Stimulated activated CD8-positive, alpha-beta memory T cell treated with anti-CD3 and anti-CD28 coated beads, Interleukin-4, amount 100 ng/mL, for 1 hour (primary cell): ENCODE measurements around the gene NR6A1.
"Not testable (repeated sequence)": the region's sequence is repeated elsewhere in the genome, so short reads cannot be mapped to it uniquely, and the experiment has no call there.

Source experiments
- DNase-seq, 2 donors: peaks; one replicate each; pipeline ENCODE4 v3.0.0-alpha.2; 2020; ENCODE audit warnings: low read depth in 2 of 2, low spot score in 1 of 2

Gene NR6A1

GRCh38 chr9:124778575-124779367 is 7.7 kb upstream of the NR6A1 start:
- no peak for DNase-seq

GRCh38 chr9:124776954-124777648 is 6.0 kb upstream of the NR6A1 start, which contains the start of gene OLFML2A:
TSS of gene OLFML2A (plus strand) at chr9:124777133. CDS start at chr9:124777271, 138 bp downstream.
- DNase-seq, result no peak

- DNase-seq, result no peak
Observed at GRCh38 chr9:124776618-124776953, 5.5 kb upstream of the NR6A1 start.

- peak; percentile 64 to 68 for DNase-seq
Observed at GRCh38 chr9:124774129-124774978, 3.2 kb upstream of the NR6A1 start.

GRCh38 chr9:124773473-124774128 is 2.5 kb upstream of the NR6A1 start:
- DNase-seq, result no peak

- not testable (repeated sequence) for DNase-seq
Observed at GRCh38 chr9:124772877-124773276, 1.8 kb upstream of the NR6A1 start.

GRCh38 chr9:124771867-124772679 is 962 bp upstream of the NR6A1 start:
- DNase-seq, result no peak

- no peak for DNase-seq
Observed at GRCh38 chr9:124770359-124771020, 621 bp downstream of the NR6A1 start.

- DNase-seq, result no peak
Observed at GRCh38 chr9:124769549-124770358, 1.4 kb downstream of the NR6A1 start.

- no peak for DNase-seq
Observed at GRCh38 chr9:124768750-124769548, 2.2 kb downstream of the NR6A1 start.

- DNase-seq, result no peak
Observed at GRCh38 chr9:124768334-124768733, 2.8 kb downstream of the NR6A1 start.

- DNase-seq, result no peak
Observed at GRCh38 chr9:124767821-124768220, 3.3 kb downstream of the NR6A1 start.

GRCh38 chr9:124766815-124767554 is 4.1 kb downstream of the NR6A1 start:
- no peak for DNase-seq

- no peak for DNase-seq
Observed at GRCh38 chr9:124766326-124766725, 4.8 kb downstream of the NR6A1 start.

GRCh38 chr9:124765439-124765835 is 5.7 kb downstream of the NR6A1 start:
- DNase-seq, result no peak

GRCh38 chr9:124764774-124765438 is 6.2 kb downstream of the NR6A1 start:
- no peak for DNase-seq

GRCh38 chr9:124762633-124763032 is 8.5 kb downstream of the NR6A1 start:
- no peak for DNase-seq
